A549 (cell line): ENCODE measurements around the gene IMPG2. TPM values are rescaled to one million over a fixed set of nuclear protein-coding genes. Genes with fewer than 3 reads are reported as not detected.
"Not testable (repeated sequence)": the region's sequence is repeated elsewhere in the genome, so short reads cannot be mapped to it uniquely, and the experiment has no call there.

Experiments
- ATAC-seq, 2 experiments: fragments of 200-7000 bp in 1 of 2; fragments of >200 bp in 1 of 2; cut with Nextera tagmentation in 1 of 2; cut with Tn5 transposase in 1 of 2; 3 replicates each; pipeline versions ENCODE4 v1.8.0 to v1.9.1; 2018 to 2020; ENCODE audit warnings: mild to moderate bottlenecking in 1 of 2, moderate library complexity in 1 of 2
- CTCF ChIA-PET: fragments of 300-600 bp; sonication (Branson Sonifier 250); formaldehyde crosslinking; extraction: SDS; loops from one replicate; lab custom pipeline; 2021; ENCODE audit warnings: antibody characterized with exemption, inconsistent platforms; lab: Yijun Ruan, JAX
- POLR2A ChIA-PET: fragments of 350-600 bp; formaldehyde crosslinking; extraction: SDS; loops from one replicate; lab custom pipeline; 2021; ENCODE audit warnings: antibody characterized with exemption, inconsistent platforms; lab: Yijun Ruan, JAX
- DNase-seq, 2 experiments: peaks; one replicate each; pipeline versions ENCODE4 v3.0.0 to v3.0.0-alpha.2; 2011 to 2016; ENCODE audit warnings: low read depth in 1 of 2, low spot score in 1 of 2
- FAIRE-seq: peaks from 2 replicates; lab custom pipeline; 2011; peaks lifted over from hg19 to GRCh38; lab: Jason Lieb, UNC
- H3K27ac ChIP-seq, 2 experiments: fragments of >200 bp; sonication (Bioruptor Twin); formaldehyde crosslinking; 3 replicates each; pipeline ENCODE4 v1.5.1; 2016 to 2017
- H3K4me1 ChIP-seq: fragments of >200 bp; sonication (Bioruptor Twin); formaldehyde crosslinking; 3 replicates; pipeline ENCODE4 v1.6.1; 2016
- H3K4me2 ChIP-seq: fragments of >200 bp; sonication (Bioruptor Twin); formaldehyde crosslinking; 3 replicates; pipeline ENCODE4 v1.6.1; 2016
- H3K4me3 ChIP-seq: fragments of >200 bp; sonication (Bioruptor Twin); formaldehyde crosslinking; 3 replicates; pipeline ENCODE4 v1.5.1; 2016
- H3K9me3 ChIP-seq: fragments of >200 bp; sonication (Bioruptor Twin); formaldehyde crosslinking; 3 replicates; pipeline ENCODE4 v1.6.1; 2016
- BHLHE40 ChIP-seq: IDR thresholded peaks from 2 replicates; pipeline ENCODE4 v1.6.1; 2012; ENCODE audit warnings: low read depth, low read length, inconsistent platforms
- CHD2 ChIP-seq: fragments of 150-350 bp; IDR thresholded peaks from 2 replicates; pipeline ENCODE4 v1.6.1; 2014; ENCODE audit warnings: low read length; ENCODE audit not compliant: partially characterized antibody
- ELK1 ChIP-seq: fragments of 150-350 bp; IDR thresholded peaks from 2 replicates; pipeline ENCODE4 v1.6.1; 2014; ENCODE audit warnings: low read depth, mild to moderate bottlenecking, low read length
- FOSL2 ChIP-seq, 2 experiments: fragments of 450-650 bp in 1 of 2; fragments of >200 bp in 1 of 2; sonication (Bioruptor Twin) in 1 of 2; formaldehyde crosslinking; IDR thresholded peaks; 2 replicates each; pipeline versions ENCODE4 v1.5.0 to v1.6.1; 2016 to 2020; ENCODE audit warnings: mild to moderate bottlenecking in 1 of 2, moderate library complexity in 1 of 2
- HDAC2 ChIP-seq: fragments of 200-600 bp; sonication (generic); IDR thresholded peaks from 2 replicates; pipeline ENCODE4 v1.6.1; 2016
- HEYL ChIP-seq: fragments of 250-450 bp; sonication (Bioruptor Pico); IDR thresholded peaks from 2 replicates; pipeline ENCODE4 v1.8.0; 2021; ENCODE audit warnings: mild to moderate bottlenecking, moderate library complexity
- HOXB5 ChIP-seq: fragments of 250-450 bp; sonication (Bioruptor Pico); IDR thresholded peaks from 2 replicates; pipeline ENCODE4 v1.5.0; 2020; ENCODE audit warnings: mild to moderate bottlenecking, moderate library complexity
- JUN ChIP-seq, 2 experiments: fragments of >200 bp; sonication (Bioruptor Twin); formaldehyde crosslinking; IDR thresholded peaks; 2 replicates in 1 of 2; 3 replicates in 1 of 2; pipeline ENCODE4 v1.6.1; 2016 to 2017
- KDM1A ChIP-seq: fragments of 200-600 bp; sonication (generic); IDR thresholded peaks from 2 replicates; pipeline ENCODE4 v1.6.1; 2016; ENCODE audit warnings: low read depth, mild to moderate bottlenecking
- RCOR1 ChIP-seq: fragments of 150-350 bp; IDR thresholded peaks from 2 replicates; pipeline ENCODE4 v1.6.1; 2014; ENCODE audit warnings: antibody characterized with exemption, low read length, low read depth
- RFX5 ChIP-seq: fragments of 450-650 bp; IDR thresholded peaks from 2 replicates; pipeline ENCODE4 v1.7.1; 2014; ENCODE audit warnings: antibody characterized with exemption, mild to moderate bottlenecking, moderate library complexity
- RNF2 ChIP-seq: fragments of 200-600 bp; sonication (generic); IDR thresholded peaks from 2 replicates; pipeline ENCODE4 v1.6.1; 2016; ENCODE audit warnings: low read depth, mild to moderate bottlenecking, antibody characterized with exemption, moderate library complexity, borderline replicate concordance
- TP53 ChIP-seq: fragments of 250-450 bp; sonication (Bioruptor Pico); IDR thresholded peaks from 2 replicates; pipeline ENCODE4 v1.5.0; 2021; ENCODE audit warnings: mild to moderate bottlenecking, moderate library complexity
- USF2 ChIP-seq: fragments of 450-650 bp; IDR thresholded peaks from 2 replicates; pipeline ENCODE4 v1.6.1; 2014; ENCODE audit warnings: antibody characterized with exemption
- ZFP36 ChIP-seq: fragments of 450-650 bp; IDR thresholded peaks from 2 replicates; pipeline ENCODE4 v1.6.1; 2014; ENCODE audit warnings: borderline replicate concordance; ENCODE audit not compliant: partially characterized antibody
- polyA plus RNA-seq, 4 experiments: library from polyadenylated mRNA; depleted of rRNA in 3 of 4; stranded (reverse); fragments of >200 nt; fragmentation: RNase III in 1 of 4; extraction: RNeasy Plus Mini Kit Qiagen cat#74134 plus additional on column Dnase treatment in 1 of 4; gene quantifications; 2 replicates in 3 of 4; 3 replicates in 1 of 4; pipeline ENCODE4 v1.2.3, GENCODE V29; 2011 to 2017
- TF ChIP-seq, protein P1 (sequence below): fragments of >200 bp; sonication (Bioruptor Twin); formaldehyde crosslinking; IDR thresholded peaks from 3 replicates; pipeline ENCODE4 v1.6.1; 2016
- TF ChIP-seq, protein P2 (sequence below): IDR thresholded peaks from 2 replicates; pipeline ENCODE4 v1.6.1; 2012
- TF ChIP-seq, protein P3 (sequence below): fragments of >200 bp; sonication (Bioruptor Twin); formaldehyde crosslinking; IDR thresholded peaks from 2 replicates; pipeline ENCODE4 v1.6.1; 2016
- TF ChIP-seq, protein P4 (sequence below): fragments of 250-450 bp; sonication (Bioruptor Pico); IDR thresholded peaks from 2 replicates; pipeline ENCODE4 v1.5.0; 2020; ENCODE audit warnings: low read depth, mild to moderate bottlenecking, moderate library complexity

IMPG2 gene
- polyA plus RNA-seq, 2 of the 4 experiments (the other 2 are of a cell fraction) = 0.03 to 0.05 TPM

GRCh38 chr3:101310978-101311375, 9.4 kb downstream of the IMPG2 start (continued):
- no peak for TF ChIP-seq FOSL2 (IDR thresholded peaks at IDR 0.05)
- no peak for TF ChIP-seq FOSL2 (CRISPR knock-in tag; IDR thresholded peaks at IDR 0.05)

DNA sequence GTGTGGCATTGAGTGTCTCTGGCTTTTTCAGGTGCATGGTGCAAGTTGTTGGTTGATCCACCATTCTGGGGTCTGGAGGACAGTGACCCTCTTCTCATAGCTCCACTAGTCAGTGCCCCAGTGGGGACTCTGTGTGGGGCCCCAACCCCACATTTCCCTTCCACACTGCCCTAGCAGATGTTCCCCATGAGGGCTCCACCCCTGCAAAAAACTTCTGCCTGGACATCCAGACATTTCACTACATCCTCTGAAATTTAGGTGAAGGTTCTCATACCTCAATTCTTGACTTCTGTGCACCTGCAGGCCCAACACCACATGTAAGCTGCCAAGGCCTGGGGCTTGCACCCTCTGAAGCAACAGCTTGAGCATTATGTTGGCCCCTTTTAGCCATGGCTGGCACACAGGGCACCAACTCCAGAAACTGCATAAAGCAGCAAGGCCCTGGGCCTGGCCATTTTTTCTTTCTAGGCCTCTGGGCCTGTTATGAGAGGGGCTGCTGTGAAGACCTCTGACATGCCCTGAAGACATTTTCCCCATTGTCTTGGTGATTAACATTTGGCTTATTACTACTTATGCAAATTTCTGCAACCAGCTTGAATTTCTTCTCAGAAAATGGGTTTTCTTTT, 12.1 kb downstream of the IMPG2 start:
- FAIRE-seq, POLR2A ChIA-PET, H3K27ac ChIP-seq, H3K4me3 ChIP-seq, DNase-seq, ATAC-seq, CTCF ChIA-PET, H3K4me1 ChIP-seq, H3K4me2 ChIP-seq: not testable (repeated sequence)
- H3K9me3 ChIP-seq = peaks cover 10% of the 10 kb centered on the region; the same call in 2 of the 3 replicates

DNA sequence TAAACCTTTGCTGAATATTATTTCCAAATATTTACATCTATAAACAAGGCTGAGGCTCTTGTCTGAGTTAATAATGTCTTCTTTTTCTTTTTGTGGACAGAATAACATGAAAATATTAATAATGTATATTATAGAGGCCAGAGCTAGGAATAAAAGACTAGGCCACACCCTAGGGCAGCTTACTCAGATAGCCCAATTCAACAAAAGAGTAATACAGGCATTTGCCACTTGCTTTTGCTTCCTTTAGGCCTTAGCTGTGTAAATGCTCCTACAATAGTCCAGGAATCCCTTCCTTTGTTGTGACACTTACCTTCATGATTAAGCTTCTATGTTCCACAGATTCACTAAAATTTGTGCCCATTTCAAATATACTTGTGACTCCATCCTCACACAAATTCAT, 16.5 kb downstream of the IMPG2 start:
- Histone ChIP-seq H3K27ac (no peak overlapping the region), H3K4me3 (no peak overlapping the region), H3K9me3 (peaks cover 6% of the 10 kb centered on the region; the same call in 2 of the 3 replicates), H3K4me1 (no peaks in the 10 kb centered on the region), H3K4me2 (no peak overlapping the region)
- FAIRE-seq (no peak), DNase-seq (no peak), ATAC-seq (no peak)
- no peak for TF ChIP-seq HEYL
- no peak for TF ChIP-seq KDM1A
- TF ChIP-seq, protein P1, sequence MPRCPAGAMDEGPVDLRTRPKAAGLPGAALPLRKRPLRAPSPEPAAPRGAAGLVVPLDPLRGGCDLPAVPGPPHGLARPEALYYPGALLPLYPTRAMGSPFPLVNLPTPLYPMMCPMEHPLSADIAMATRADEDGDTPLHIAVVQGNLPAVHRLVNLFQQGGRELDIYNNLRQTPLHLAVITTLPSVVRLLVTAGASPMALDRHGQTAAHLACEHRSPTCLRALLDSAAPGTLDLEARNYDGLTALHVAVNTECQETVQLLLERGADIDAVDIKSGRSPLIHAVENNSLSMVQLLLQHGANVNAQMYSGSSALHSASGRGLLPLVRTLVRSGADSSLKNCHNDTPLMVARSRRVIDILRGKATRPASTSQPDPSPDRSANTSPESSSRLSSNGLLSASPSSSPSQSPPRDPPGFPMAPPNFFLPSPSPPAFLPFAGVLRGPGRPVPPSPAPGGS = no peak
- no peak for TF ChIP-seq RFX5
- TF ChIP-seq ELK1 = no peak
- TF ChIP-seq, protein P2, sequence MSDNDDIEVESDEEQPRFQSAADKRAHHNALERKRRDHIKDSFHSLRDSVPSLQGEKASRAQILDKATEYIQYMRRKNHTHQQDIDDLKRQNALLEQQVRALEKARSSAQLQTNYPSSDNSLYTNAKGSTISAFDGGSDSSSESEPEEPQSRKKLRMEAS = no peak
- TF ChIP-seq ZFP36 = no peak
- TF ChIP-seq BHLHE40 = no peak
- TF ChIP-seq, protein P3, sequence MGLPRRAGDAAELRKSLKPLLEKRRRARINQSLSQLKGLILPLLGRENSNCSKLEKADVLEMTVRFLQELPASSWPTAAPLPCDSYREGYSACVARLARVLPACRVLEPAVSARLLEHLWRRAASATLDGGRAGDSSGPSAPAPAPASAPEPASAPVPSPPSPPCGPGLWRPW = no peak
- TF ChIP-seq TP53 (CRISPR knock-in tag) = no peak
- TF ChIP-seq RCOR1 = no peak
- no peak for TF ChIP-seq JUN (IDR thresholded peaks at IDR 0.05)
- TF ChIP-seq USF2 = no peak
- no peak for TF ChIP-seq HDAC2
- TF ChIP-seq, protein P4, sequence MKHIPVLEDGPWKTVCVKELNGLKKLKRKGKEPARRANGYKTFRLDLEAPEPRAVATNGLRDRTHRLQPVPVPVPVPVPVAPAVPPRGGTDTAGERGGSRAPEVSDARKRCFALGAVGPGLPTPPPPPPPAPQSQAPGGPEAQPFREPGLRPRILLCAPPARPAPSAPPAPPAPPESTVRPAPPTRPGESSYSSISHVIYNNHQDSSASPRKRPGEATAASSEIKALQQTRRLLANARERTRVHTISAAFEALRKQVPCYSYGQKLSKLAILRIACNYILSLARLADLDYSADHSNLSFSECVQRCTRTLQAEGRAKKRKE (CRISPR knock-in tag) = no peak
- TF ChIP-seq CHD2 = no peak
- TF ChIP-seq RNF2 = no peak
- no peak for TF ChIP-seq HOXB5 (CRISPR knock-in tag)
- CTCF ChIA-PET = no interaction called here
- POLR2A ChIA-PET = no interaction called here
